Stimulated activated CD4-positive, alpha-beta T cell treated with anti-CD3 and anti-CD28 coated beads, TNF-alpha, amount 100 ng/mL, for 1 hour (primary cell): ENCODE results near the gene COBL.
"Not testable (repeated sequence)": the region's sequence is repeated elsewhere in the genome, so short reads cannot be mapped to it uniquely, and the experiment has no call there.

Source experiments
- DNase-seq, 3 donors: peaks; one replicate each; pipeline ENCODE4 v3.0.0-alpha.2; 2020; ENCODE audit warnings: low read depth in 3 of 3, low spot score in 1 of 3

COBL gene

GRCh38 chr7:51012569-51013217 lies 303.9 kb downstream of the COBL start:
- DNase-seq: no peak

- DNase-seq: no peak
Observed at GRCh38 chr7:51011710-51012350, 304.8 kb downstream of the COBL start.

DNA sequence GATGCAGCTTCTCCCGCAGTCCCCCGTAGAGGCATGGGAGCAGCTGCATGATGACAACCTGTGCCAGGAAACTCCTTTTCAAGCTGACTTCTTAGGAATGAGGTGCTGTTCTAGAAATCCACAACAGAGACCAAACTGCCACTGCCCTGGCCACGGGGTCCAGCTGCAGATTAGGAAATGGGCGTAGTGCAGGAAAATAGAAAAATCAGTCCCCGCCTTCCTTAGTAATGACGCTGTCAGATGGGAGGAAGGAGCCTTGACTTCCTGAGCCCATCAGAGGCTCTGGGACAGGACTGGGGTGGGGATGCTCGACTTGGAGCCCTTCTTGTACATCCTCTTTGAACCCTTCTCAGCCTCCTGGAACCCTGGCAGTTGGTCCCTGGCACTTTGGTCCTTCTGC lies 306.1 kb downstream of the COBL start:
- no peak for DNase-seq

- DNase-seq: no peak
Observed at GRCh38 chr7:51009716-51010496, 306.7 kb downstream of the COBL start.

DNA sequence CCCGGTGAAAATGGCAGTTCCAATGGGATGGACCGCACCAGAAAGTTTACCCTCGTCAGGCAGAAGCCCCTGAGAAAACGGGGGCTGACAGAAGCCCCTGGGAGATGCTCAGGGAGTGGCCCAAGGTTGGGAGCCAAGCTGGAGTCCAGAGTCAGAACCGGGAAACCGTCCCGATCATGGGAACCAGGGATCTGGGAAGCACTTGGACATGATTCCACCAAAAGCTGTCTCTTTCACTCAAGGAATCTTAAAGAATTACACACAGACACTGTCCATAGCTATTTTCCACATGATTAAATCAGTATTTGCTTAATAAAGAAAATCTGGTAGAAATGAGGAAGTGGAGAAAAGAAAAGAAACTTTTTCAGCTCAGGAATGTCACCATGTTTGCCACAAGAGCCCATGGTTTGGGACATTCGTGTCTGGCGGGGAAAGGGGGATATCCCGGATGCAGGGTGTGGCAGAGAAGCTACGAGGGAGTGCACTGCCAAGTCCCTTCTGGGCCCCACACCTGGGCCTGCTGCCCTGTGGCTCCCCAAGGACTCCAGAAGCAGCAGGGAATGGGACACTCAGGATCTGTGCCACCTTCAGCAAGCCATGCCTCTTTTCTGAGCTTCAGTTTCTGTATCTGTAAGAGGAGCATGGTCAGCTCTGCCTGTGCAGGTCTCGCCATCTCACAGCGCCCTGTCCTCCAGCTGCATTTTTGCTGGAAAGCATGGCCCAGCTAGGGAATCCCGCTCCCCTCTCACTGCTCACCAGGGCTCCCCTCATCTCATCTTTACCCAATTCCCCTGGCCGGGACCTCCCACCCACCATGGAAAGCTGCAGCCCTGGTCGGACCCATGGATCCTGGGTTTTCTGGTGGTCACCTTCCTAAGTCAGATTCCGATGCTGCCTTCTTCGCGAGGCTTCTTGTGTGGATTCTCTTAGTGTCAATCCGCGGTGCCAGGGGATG lies 308.8 kb downstream of the COBL start:
- DNase-seq: no peak

DNA sequence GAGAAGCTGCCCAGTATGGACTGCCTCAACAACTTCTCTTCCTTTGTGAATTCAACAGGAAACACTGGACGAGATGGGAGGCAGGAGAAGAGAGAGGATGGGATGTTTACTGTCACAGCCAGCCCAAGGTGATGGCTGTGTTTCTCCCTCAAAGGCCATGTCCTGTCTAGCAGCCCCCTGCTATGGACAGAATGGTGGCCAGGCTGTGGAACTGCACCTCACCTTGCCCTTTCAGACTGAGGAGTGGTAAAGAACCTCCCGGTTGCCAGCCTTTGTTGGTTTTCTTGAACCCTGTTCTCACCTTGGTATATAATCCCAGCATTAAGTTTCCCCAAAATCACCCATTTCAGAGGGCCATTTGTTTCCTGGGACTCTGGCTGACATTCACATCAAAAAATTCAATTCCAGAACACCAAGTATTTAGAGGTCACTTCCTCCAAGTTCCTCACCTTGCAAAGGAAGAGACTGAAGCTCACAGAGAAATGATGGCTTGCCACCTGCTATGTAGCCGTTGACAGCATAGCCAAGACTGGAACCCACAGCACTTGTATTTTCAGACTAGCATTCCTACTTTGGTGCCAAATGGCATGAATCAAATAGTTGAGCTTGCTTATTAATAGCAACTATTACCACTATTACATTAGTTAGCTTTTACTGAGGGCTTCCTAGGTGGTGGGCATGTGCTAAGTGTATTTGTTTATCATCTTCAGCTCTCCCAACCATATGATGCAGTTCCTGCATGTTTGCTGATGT lies 309.9 kb downstream of the COBL start:
- no peak for DNase-seq

DNA sequence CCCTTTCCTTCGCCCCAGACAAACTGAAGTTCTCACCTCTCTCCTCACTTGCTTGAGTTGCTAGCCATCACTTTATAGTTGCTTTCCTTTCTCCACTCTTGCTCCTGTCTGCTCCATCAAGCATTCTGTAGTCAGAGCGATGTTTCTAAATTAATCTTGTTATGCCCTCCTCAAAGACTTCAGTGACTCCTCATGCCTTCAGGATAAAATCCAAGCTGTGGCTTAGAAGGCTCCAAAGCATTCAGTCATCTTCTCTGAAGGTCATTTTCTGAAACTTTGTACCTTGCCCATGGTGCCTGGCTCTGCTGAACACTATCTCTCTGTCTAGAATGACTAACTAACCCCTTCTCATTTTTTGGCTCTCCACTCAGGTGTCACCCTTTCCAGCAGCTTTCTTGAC lies 311.5 kb downstream of the COBL start:
- DNase-seq: no peak

DNA sequence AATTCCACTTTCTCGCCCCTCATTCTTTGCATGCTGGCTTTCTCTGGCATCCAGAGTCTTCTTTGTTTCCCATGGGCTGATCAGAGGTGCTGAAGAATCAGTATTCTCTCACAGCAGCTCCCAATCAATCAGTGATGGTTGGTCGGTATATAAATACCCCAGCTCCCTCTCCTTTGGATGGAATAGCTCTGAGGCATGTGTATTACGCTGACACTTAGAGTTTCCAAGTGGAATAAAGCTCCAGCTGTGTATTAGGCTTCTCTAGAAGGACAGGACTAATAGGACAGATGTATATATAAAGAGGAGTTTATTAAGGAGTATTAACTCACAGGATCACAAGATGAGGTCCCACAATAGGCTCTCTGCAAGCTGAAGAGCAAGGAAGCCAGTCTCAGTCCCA lies 315.7 kb downstream of the COBL start:
- DNase-seq: no peak

DNA sequence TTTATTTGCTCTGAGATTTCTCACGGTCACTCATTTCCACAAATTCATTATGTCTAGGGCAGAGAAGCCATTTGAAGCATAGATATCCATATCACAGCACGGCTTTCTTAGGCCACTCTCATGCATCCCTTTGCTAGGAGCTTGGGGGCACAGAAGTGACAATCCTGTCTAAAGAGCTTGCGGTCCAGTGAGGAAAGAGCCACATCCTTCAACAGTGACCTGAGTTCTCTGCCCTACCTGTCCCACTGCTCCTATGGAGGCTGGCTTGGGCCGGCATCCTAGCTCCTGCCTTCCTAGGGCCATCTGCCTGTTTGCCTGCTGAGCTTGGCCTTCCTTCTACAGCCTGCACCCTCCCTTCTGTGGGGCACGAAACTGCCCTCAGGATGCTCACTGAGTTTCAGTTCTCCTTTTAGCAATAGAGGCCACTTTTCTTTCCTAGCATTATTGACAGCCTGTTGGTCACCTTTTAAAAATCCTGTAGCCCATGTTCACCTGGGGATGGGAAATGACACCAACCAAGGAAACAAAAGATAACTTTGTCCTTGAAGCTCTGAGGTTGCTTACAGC lies 321.8 kb downstream of the COBL start:
- DNase-seq: no peak

GRCh38 chr7:50990214-50990613 lies 326.4 kb downstream of the COBL start:
- DNase-seq: not testable (repeated sequence)

DNA sequence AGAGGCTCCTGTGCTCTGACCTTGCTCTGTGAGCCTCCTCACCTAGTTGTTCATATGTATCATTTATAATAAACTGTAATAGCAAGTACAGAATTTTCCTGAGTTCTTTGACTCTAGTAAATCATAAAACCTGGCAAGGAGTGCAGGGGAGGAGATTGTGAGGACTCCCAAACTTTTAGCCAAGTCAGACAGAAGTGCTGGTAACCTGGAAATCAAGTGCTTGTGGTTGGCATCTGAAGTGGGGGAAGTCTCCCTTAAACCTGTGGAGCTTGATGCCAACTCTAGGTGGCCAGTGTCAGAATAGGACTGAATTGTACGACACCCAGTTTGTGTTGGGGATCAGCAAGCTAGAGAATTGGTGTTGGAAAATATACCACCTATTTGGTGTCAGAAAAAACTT lies 327.6 kb downstream of the COBL start:
- DNase-seq: no peak

DNA sequence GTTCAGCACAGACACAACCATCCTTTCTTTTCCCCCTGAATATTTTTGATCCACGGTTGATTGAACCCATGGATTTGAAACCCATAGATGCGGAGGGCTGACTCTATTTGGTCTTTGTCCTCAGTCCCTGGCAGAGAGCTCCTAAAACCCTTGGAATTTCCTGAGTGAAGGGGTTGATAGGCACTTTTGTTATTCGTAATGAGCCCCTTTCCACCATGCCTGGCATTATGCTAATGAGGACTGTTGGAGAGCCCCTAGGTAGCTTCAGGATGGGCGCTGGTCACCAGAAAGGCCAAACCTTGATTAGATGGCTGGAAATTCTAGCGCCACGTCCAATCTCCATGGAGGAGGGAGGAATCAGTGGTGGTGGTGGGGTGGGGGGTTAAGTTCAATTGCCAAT lies 328.1 kb downstream of the COBL start:
- DNase-seq: no peak

GRCh38 chr7:50985096-50985495 lies 331.5 kb downstream of the COBL start:
- DNase-seq: no peak

DNA sequence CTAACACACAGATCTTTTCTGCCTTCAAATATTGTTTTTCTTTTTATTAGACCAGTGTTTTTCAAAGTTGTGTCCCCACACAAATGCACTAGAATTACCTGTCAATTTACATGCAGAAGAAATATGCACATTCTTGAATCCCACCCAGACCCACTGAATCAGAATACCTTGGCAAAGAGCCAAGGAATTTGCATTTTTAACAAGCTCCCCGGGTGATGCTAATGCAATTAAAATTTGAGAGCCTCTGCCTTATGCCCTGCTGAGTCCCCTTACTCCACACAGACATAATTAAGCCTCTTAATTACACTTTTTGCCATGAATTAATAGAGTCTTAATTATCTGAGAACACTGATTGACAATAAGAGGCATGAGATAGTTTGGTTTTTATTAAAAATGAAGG lies 332.8 kb downstream of the COBL start:
- DNase-seq: no peak

DNA sequence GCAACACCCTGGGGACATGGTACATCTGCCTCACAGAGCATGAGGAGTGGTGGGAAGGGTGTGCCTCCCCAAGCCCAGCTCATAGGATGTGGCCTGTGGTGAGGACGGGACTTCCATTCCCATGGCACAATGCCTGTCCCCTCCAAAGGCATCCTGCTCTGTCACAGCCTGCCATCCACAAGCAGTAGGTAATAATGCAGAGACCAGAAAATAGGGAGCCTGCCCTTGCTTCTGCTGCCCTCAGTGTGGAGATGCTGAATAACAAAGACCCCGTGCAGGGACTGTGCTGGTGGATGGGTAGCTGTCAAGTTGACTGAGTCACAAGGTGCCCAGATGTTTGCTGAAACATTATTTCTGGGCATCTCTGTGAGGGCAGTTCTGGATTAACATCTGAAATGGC lies 334.0 kb downstream of the COBL start:
- DNase-seq: no peak

GRCh38 chr7:50981743-50982142 lies 334.9 kb downstream of the COBL start:
- DNase-seq: no peak

GRCh38 chr7:50980411-50980810 lies 336.2 kb downstream of the COBL start:
- DNase-seq: no peak

- DNase-seq: no peak
Observed at GRCh38 chr7:50978633-50979215, 337.9 kb downstream of the COBL start.

DNA sequence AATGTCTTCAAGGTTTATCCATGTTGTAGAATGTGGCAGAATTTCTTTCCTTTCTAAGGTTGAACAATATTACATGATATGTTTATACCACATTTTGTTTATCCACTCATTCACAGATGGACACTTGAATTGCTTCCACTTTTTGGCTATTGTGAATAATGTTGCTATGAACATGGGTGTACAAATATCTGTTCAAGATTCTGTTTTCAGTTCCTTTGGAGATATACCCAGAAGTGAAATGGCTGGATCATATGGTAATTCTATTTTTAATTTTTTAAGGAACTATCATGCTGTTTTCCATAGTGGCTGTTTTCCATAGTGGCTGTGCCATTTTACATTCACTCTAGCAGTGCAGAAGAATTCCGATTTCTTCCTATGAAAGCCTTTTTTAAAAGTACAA lies 339.2 kb downstream of the COBL start:
- no peak for DNase-seq

GRCh38 chr7:50976064-50976463 lies 340.5 kb downstream of the COBL start:
- DNase-seq: no peak
